GM19035 (cell line): Measurements from ENCODE around the gene SLC25A13.
"Not testable (repeated sequence)": the region's sequence is repeated elsewhere in the genome, so short reads cannot be mapped to it uniquely, and the experiment has no call there.

Experiments
- ATAC-seq: cut with Tn5 transposase; IDR thresholded peaks from one replicate; pipeline ENCODE4 v1.9.1; 2021; ENCODE audit not compliant: unreplicated experiment

SLC25A13 gene

DNA sequence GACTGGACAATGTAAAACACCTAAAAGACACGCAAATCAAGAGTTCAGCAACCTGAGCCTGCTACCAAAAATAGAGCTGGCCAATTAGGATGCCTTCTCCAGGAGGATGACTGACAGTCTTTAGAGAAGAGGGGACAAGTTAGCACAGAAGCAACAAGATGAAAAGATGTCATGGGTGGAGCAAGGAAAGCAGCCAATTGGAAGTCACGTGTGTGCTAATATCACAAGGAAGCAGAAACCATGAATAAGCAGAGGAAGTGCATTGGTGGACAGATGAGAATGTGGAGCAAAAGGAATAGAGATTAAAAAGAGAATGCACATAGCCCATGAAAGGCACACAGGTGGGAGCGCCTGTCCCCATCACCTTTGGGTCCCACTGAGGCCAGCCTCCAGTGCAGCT is 148.1 kb downstream of the SLC25A13 start:
- no peak for ATAC-seq

- ATAC-seq: no peak
These were observed 152.5 kb downstream of the SLC25A13 start for GRCh38 chr7:96169439-96169838.

DNA sequence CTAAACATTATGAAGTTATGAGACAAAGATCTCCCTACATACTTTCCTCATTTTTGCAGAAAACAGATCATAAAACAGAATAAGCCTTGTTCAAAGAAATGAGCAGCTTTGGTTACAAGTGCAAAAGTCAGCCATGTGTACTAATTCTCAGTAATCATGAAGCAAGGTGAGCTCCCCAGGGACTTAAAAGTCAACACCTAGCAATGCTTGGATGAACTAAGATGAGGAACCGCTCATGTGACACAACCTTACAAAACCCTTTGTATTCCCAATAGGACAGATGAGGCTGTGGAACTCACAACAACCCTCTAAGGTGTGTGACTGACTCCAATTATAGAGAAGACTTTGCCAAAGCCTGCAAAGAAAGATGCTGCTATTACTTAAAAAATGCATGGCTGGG is 154.5 kb downstream of the SLC25A13 start:
- ATAC-seq: no peak

GRCh38 chr7:96161897-96162296 is 160.0 kb downstream of the SLC25A13 start:
- no peak for ATAC-seq

DNA sequence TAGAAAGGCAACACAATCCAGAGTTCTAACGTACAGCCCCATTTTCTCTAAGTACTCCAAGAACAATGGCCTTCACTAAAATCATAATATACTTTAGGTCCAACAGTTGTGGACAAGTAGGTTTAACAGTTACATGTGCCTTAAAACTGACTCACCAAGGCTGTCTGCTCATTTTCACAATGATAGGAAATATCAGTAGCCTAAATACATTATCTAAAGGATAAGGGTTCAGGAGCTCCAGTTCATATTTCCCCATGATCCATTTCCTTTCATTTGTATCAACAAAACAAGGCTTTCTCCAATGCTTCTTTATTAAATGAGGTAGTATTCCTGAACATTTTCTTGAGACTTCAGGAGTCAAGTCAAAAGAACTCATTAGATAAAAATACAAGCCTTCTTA is 164.0 kb downstream of the SLC25A13 start:
- no peak for ATAC-seq

GRCh38 chr7:96154506-96154905 is 167.4 kb downstream of the SLC25A13 start:
- not testable (repeated sequence) for ATAC-seq

- ATAC-seq: no peak
These were observed 169.2 kb downstream of the SLC25A13 start for GRCh38 chr7:96152706-96153105.

DNA sequence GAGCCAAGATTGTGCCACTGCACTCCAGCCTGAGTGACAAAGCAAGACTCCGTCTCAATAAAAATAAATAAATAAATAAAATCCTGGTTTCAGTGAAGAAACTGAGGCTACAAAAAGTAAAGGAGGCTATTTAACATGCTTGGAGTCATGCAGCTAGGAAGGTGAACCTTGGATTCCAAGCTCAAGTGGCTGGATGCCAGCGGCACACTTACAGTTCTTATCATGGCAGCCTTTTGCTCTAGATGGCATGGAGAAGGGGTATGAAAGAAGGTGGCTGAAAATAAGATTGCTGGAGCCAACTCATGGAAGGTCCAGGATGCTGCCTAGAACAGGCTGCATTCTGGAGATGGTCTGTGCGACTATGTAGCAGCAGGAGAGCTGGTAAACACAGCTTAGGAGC is 170.0 kb downstream of the SLC25A13 start:
- no peak for ATAC-seq

DNA sequence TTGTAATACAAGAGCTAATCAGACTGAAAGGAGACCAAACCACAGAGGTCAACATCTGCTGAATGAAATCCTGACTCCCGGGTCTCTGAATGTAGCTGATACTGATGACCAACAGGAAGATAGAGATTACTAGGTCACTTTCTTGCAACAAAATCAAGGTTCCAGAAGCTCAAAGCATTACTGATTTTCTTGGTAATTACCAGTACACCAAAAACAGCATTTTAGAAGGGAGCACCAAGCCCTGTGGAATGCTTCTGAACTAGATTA is 177.7 kb downstream of the SLC25A13 start:
- no peak for ATAC-seq

DNA sequence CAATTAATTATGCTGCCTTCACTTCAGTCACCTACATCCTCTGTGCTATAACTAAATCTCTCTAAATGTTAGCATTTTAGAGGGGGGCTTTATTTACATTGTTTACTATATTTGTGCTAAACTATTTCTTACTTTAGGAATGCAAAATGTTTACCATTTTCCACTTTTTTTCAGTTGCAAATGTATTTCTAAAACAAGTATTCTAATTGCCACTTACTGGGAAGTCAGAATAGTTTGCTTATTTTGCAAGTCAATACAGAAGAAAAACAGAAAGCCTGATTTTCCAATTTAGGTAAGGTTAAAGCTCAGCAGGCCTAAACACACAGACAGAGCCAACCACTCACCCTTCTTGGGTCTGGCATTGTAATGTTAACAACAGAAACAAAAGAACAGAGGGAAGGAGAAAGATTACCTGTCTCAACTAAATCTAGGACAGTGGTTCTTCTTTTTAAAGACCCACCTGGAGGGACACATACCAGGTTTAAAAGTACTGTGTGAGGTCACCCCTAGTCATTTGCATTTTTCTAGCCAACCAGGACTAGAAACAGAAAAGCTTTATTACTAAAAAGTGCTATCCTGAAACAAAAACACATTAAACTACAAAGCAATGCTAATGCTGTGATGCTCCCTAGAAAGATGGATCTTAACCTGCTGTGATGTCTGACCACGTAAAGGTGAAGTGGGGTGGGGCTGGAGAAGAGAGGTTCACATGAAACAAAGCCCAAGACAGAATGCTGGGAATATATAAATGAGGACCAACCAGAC is 178.2 kb downstream of the SLC25A13 start:
- ATAC-seq: no peak

GRCh38 chr7:96136600-96137239 is 185.2 kb downstream of the SLC25A13 start:
- no peak for ATAC-seq

DNA sequence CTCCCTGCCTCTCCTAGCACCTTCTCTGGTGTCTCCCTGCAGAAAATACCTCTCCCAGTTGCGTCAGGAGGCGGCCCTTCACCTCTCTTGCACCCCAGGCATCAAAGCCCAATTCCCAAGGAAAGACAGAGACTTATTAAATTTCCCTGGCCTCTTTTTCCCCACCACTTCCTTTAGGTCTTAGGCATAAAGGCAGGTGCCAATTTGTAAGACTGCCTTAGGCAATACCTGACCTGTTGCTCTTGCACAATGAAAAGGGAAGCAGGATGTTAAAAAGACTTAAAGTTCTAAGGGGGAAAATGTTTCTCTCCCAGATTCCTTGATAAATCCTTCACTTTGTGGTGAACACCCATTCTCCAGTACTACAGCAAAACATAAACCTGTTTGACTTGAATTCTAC is 186.7 kb downstream of the SLC25A13 start:
- ATAC-seq: no peak

DNA sequence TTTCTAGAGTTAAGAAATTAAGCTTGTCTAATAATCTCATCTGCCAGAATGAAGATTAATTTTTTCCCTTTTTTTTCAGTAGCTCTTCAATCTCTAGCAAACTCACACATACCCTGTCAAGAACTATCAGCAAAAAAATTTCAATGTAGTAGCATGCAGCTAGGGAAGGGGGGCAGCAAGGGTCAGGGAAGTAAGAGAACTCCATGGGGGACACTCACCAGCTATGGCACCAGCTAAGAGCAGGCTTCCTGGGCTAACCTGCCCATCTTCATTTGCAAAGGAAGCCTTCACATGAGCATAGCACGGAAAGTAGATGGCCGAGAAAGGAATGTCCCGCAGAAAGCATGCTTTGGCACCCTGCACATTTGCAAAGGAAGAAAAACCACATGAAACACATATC is 190.4 kb downstream of the SLC25A13 start:
- no peak for ATAC-seq

DNA sequence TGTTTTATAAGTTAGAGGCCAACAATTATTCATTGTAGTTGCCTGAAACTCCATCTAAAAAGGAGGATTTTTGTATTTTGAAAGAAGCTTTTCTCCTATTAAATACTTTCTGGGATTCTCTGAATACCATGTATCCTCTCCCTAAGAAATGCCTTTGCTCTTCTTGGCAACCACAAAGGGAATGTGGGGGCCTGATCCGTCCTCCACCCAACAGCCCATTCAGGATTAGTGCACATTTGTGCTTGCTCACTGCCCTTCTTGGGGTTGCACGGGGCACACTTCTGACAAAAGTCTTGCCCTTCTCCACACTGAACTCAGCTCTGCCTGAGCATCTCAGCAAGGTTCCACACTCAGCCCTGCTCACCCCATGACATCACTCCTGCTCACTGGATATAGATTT is 194.2 kb downstream of the SLC25A13 start:
- no peak for ATAC-seq

DNA sequence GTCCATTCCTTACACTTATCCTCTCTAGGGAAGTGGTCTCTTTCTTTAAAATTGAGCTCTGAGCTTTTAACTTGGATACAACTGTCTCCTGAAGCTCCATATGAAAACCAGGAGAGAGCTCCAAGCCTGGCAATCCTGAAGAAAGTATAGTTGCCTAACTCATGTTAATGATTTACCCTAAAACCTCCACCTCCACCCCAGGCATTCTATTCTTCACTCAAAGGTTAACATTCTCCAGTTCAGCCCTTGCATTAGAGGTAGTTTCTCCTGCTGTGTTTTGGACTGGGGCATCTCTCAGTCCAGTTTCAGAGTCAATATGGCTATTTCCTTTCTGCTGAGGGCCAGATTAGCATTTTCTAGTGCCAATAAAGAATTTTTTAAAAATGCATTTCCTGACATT is 195.5 kb downstream of the SLC25A13 start:
- no peak for ATAC-seq

DNA sequence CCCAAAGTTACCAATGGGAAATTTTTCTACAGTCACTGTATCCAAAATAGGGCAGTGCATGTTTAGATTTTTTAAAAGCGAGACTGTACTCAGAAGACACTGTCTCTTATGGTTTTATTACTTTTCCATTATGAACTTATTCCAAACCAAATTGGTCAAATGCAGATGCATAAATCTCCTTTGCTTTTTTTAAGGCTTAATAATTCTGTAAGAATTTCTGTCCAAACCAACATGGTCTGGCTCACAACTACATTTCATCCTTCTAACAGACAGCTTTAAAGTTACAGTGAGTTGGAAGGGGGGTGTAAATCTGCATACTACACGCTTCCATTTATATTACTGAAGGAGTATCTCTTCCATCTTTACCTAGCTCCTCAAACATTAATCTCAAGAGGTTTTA is 199.2 kb downstream of the SLC25A13 start:
- ATAC-seq: no peak

- ATAC-seq: no peak
These were observed 200.1 kb downstream of the SLC25A13 start for GRCh38 chr7:96121752-96122151.

GRCh38 chr7:96120445-96121225 is 201.3 kb downstream of the SLC25A13 start:
- ATAC-seq: no peak

DNA sequence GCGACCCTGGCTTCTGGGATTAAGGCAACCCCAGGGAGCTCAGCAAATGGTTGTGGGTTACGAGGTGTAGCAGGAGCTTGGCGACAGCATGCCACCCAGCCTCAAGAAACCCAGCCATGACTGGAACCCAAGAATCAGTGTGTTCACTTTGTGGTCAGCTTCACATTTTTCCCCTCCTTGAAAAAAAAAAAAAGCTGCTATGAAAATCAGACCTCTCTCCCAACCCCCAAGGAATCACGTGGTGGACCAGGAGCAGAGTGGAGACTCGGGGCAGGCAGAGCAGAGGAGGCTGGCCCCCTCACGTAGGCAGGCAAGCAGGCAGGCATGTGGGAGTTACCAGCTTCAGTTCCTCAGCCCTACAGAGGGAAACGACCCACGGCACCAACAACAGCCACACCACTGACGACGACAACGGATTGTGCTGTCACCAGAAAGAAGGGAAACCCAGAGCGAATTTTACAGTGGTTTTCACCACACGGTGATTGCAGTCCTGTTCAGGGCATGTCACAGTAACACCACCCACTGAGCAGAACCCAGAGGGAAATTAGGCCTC is 203.4 kb downstream of the SLC25A13 start:
- ATAC-seq: no peak

- ATAC-seq: no peak
These were observed 205.7 kb downstream of the SLC25A13 start for GRCh38 chr7:96116173-96116572.

- ATAC-seq: no peak
These were observed 207.7 kb downstream of the SLC25A13 start for GRCh38 chr7:96114190-96114589.

- ATAC-seq: no peak
These were observed 210.5 kb downstream of the SLC25A13 start for GRCh38 chr7:96111405-96111804.
